ENCODE measurements around the gene PLCH1. TPM values are rescaled to one million over a fixed set of nuclear protein-coding genes. Genes with fewer than 3 reads are reported as not detected.
A peak's percentile ranks its signal among the peaks of the same experiment; 100 is the strongest.

PLCH1 gene
- total and polyA plus RNA-seq, 9 of the 15 experiments (the other 6 are each of a cell fraction or from before 2014, with no cell fraction given): 0.17 to 0.62 (median 0.40) TPM

GRCh38 chr3:155747286-155747945 is 2.5 kb upstream of the PLCH1 start:
- no peak overlapping the region for H2AFZ ChIP-seq (ENCODE audit: low read depth, low read length)
- no peak for ATAC-seq
- WGBS (ENCODE audit: insufficient coverage, low coverage, missing lambda C conversion rate): 22% methylated on average over 2 of the region's 2 CpGs
- H3K9me3 ChIP-seq (replicated peaks; ENCODE audit: control insufficient read depth, insufficient read depth, low read depth, low read length): no peaks in the 10 kb centered on the region
- no peak overlapping the region for H3K4me3 ChIP-seq
- H3K4me2 ChIP-seq (ENCODE audit: insufficient read depth, low read length): no peak overlapping the region
- no TSS peak for BruUV-seq (replicated peaks)
- FAIRE-seq: no peak
- no peaks in the 10 kb centered on the region for H4K20me1 ChIP-seq (replicated peaks; ENCODE audit: control insufficient read depth, insufficient read depth, low read length)
- no peaks in the 10 kb centered on the region for H3K36me3 ChIP-seq (ENCODE audit: control insufficient read depth, insufficient read depth, low read length)
- no peaks in the 10 kb centered on the region for H3K79me2 ChIP-seq (ENCODE audit: control insufficient read depth, insufficient read depth, low read length)
- no peak overlapping the region for H3K9ac ChIP-seq (ENCODE audit: insufficient read depth in 1 of 2, low read depth in 2 of 2, low read length in 2 of 2)
- POLR2A ChIA-PET: interaction anchor here (0.6 to 1.0 kb wide), 2 partner anchors 20 to 79 kb away, joined by 3 read pairs; no protein-coding TSS in a partner anchor
- intact Hi-C loops (cut with micrococcal nuclease) (no loop called here), in situ Hi-C loops (cut with MboI) (no loop called here)
- H3K27ac ChIP-seq (ENCODE audit: extremely low read depth, low read depth, low read length): no peak overlapping the region
- TF ChIP-seq ZNF311 (CRISPR knock-in tag; IDR thresholded peaks at IDR 0.05) (no peak), RFX1 (IDR thresholded peaks at IDR 0.05) (0 out of 2 replicates have a peak, but pooled peaks have one; percentile 8), NCOR1 (IDR thresholded peaks at IDR 0.05) (no peak), HNRNPUL1 (IDR thresholded peaks at IDR 0.05; ENCODE audit: low read length) (no peak), ZNF133 (CRISPR knock-in tag; IDR thresholded peaks at IDR 0.05) (no peak), RHOXF2B (CRISPR knock-in tag; conservative IDR thresholded peaks at IDR 0.05) (no peak)
- H3K4me1 ChIP-seq (replicated peaks in 1 of 2; ENCODE audit: control insufficient read depth in 2 of 2, insufficient read depth in 2 of 2, low read length in 2 of 2): peaks cover 7 to 17% of the 10 kb centered on the region in 2 experiments; a peak in 4 of 5 replicates
- DNase-seq (ENCODE audit: extremely low read depth in 1 of 4, low spot score in 3 of 4): no peak
- H3K9me1 ChIP-seq (ENCODE audit: control insufficient read depth, insufficient read depth, low read length): no peaks in the 10 kb centered on the region
- CTCF ChIA-PET (ENCODE audit: low intra/inter-chr PET ratio): no interaction called here
- H3K27me3 ChIP-seq (ENCODE audit: control insufficient read depth in 2 of 2, insufficient read depth in 2 of 2, low read length in 2 of 2): no peaks in the 10 kb centered on the region; a peak in 1 of 5 replicates

- CTCF ChIA-PET (ENCODE audit: low intra/inter-chr PET ratio): no interaction called here
- Histone ChIP-seq H3K27ac (ENCODE audit: extremely low read depth, low read depth, low read length) (no peak overlapping the region), H2AFZ (ENCODE audit: low read depth, low read length) (no peak overlapping the region), H3K27me3 (ENCODE audit: control insufficient read depth in 2 of 2, insufficient read depth in 2 of 2, low read length in 2 of 2) (no peaks in the 10 kb centered on the region; a peak in 1 of 5 replicates), H3K9me3 (replicated peaks; ENCODE audit: control insufficient read depth, insufficient read depth, low read depth, low read length) (no peaks in the 10 kb centered on the region), H3K79me2 (ENCODE audit: control insufficient read depth, insufficient read depth, low read length) (no peaks in the 10 kb centered on the region), H3K9ac (ENCODE audit: insufficient read depth in 1 of 2, low read depth in 2 of 2, low read length in 2 of 2) (no peak overlapping the region), H3K36me3 (ENCODE audit: control insufficient read depth, insufficient read depth, low read length) (no peaks in the 10 kb centered on the region), H3K4me1 (replicated peaks in 1 of 2; ENCODE audit: control insufficient read depth in 2 of 2, insufficient read depth in 2 of 2, low read length in 2 of 2) (peaks cover 7 to 17% of the 10 kb centered on the region in 2 experiments; a peak in 4 of 5 replicates), H3K9me1 (ENCODE audit: control insufficient read depth, insufficient read depth, low read length) (no peaks in the 10 kb centered on the region), H4K20me1 (replicated peaks; ENCODE audit: control insufficient read depth, insufficient read depth, low read length) (no peaks in the 10 kb centered on the region), H3K4me2 (ENCODE audit: insufficient read depth, low read length) (no peak overlapping the region), H3K4me3 (no peak overlapping the region)
- DNase-seq (ENCODE audit: extremely low read depth in 1 of 4, low spot score in 3 of 4): no peak
- 38% methylated on average over 1 of the region's 1 CpG for WGBS (ENCODE audit: insufficient coverage, low coverage, missing lambda C conversion rate)
- POLR2A ChIA-PET: interaction anchor here (0.7 kb wide), 1 partner anchor 82 kb away, joined by 3 read pairs; no protein-coding TSS in a partner anchor
- in situ Hi-C loops (cut with MboI) (no loop called here), intact Hi-C loops (cut with micrococcal nuclease) (no loop called here)
- no peak for ATAC-seq
- no peak for FAIRE-seq
- BruUV-seq (replicated peaks): no TSS peak
- no peak for TF ChIP-seq ZBTB43 (CRISPR knock-in tag; IDR thresholded peaks at IDR 0.05)
- no peak for TF ChIP-seq PCBP1 (IDR thresholded peaks at IDR 0.05; ENCODE audit: low read depth, low read length, poor library complexity, severe bottlenecking)
- TF ChIP-seq ZNF431 (CRISPR knock-in tag; IDR thresholded peaks at IDR 0.05): no peak
- no peak for TF ChIP-seq L3MBTL2 (IDR thresholded peaks at IDR 0.05)
- no peak for TF ChIP-seq RNF219 (CRISPR knock-in tag; IDR thresholded peaks at IDR 0.05)
- no peak for TF ChIP-seq HNRNPL (IDR thresholded peaks at IDR 0.05; ENCODE audit: low read depth, low read length)
Observed at GRCh38 chr3:155746703-155747102, 1.8 kb upstream of the PLCH1 start.

Measured in K562 (cell line).